ENCODE measurements around the gene SEMA5B. TPM values are rescaled to one million over a fixed set of nuclear protein-coding genes. Genes with fewer than 3 reads are reported as not detected.

The SEMA5B gene
- total RNA-seq, 1 experiment from 2014 or later, result 9.4 TPM

DNA sequence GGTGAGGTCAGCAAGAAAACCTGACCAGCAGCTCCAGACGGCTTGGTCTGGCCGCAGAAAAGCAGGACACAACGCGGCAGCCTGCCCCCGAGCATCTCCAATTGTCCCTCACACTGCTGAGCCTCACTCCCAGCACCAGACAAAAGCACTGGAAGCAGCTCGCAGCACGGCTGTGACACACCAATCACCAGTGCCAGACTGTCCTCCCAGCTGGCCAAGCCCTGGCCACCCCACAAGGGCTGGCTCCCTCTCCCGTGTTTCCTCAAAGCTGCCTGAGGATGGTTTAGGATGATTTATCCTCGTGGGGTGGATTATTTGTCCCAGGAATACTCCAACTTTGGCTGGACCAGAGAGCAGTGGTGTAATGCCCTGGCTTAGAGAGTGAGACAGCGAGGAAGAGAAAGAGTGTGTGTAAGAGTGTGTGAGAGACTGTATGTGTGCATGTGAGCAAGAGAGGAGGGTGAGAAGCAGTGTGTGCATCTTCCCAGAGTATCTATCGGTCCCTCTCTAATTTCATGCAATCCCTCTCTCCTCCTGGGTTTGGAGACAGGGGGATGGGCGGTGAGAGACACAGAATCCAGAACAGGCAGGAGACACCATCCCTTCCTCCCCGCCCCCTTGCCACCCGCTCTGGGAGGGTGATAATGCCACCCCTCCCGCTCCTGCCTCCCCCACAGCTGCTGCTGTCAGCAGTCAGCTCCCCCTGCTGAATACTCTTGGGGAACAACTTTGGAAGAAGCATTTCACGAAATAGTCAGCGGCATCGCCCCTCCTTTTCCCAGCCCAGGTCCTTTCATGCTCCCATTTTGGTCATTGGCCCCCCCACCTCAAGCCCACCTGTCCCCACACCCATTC lies 34.2 kb downstream of the SEMA5B start:
- TF ChIP-seq, protein P1, sequence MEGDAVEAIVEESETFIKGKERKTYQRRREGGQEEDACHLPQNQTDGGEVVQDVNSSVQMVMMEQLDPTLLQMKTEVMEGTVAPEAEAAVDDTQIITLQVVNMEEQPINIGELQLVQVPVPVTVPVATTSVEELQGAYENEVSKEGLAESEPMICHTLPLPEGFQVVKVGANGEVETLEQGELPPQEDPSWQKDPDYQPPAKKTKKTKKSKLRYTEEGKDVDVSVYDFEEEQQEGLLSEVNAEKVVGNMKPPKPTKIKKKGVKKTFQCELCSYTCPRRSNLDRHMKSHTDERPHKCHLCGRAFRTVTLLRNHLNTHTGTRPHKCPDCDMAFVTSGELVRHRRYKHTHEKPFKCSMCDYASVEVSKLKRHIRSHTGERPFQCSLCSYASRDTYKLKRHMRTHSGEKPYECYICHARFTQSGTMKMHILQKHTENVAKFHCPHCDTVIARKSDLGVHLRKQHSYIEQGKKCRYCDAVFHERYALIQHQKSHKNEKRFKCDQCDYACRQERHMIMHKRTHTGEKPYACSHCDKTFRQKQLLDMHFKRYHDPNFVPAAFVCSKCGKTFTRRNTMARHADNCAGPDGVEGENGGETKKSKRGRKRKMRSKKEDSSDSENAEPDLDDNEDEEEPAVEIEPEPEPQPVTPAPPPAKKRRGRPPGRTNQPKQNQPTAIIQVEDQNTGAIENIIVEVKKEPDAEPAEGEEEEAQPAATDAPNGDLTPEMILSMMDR (conservative IDR thresholded peaks at IDR 0.05), result no peak
- Histone ChIP-seq H2BK12ac (ENCODE audit: insufficient read length, low read depth, low read length) (no peak overlapping the region), H3K9ac (ENCODE audit: extremely low read depth, insufficient read length, low read length) (no peak overlapping the region), H4K20me1 (ENCODE audit: control insufficient read depth, insufficient read depth, insufficient read length) (no peaks in the 10 kb centered on the region), H3K27me3 (ENCODE audit: insufficient read depth, low read length) (no peaks in the 10 kb centered on the region), H4K91ac (ENCODE audit: insufficient read length, low read depth, low read length) (no peak overlapping the region), H3K56ac (ENCODE audit: insufficient read length, low read depth, low read length) (no peak overlapping the region), H4K8ac (replicated peaks; ENCODE audit: insufficient read length, low read depth, low read length) (no peak overlapping the region), H3K14ac (ENCODE audit: insufficient read depth, low read length) (no peak overlapping the region; the same call in 1 of the 2 replicates), H2BK5ac (ENCODE audit: insufficient read length, low read length) (no peak overlapping the region), H4K5ac (ENCODE audit: insufficient read length, low read depth, low read length) (no peak overlapping the region), H3K79me2 (ENCODE audit: insufficient read depth, low read length) (no peaks in the 10 kb centered on the region), H3K4ac (ENCODE audit: low read depth, low read length) (no peak overlapping the region), H2BK15ac (ENCODE audit: low read depth, low read length) (no peak overlapping the region), H3K9me3 (ENCODE audit: control insufficient read depth, low read depth, low read length) (no peaks in the 10 kb centered on the region), H3K23ac (ENCODE audit: insufficient read length, low read depth, low read length) (no peak overlapping the region), H3T11ph (ENCODE audit: low read length) (no peak overlapping the region), H2AK5ac (ENCODE audit: insufficient read length, low read length) (no peak overlapping the region), H3K27ac (ENCODE audit: insufficient read length, low read depth, low read length) (no peak overlapping the region), H3K4me2 (ENCODE audit: insufficient read depth, insufficient read length, low read length) (no peak overlapping the region), H2BK20ac (ENCODE audit: low read depth, low read length, poor library complexity, severe bottlenecking) (no peak overlapping the region), H3K79me1 (ENCODE audit: insufficient read depth, low read depth, low read length, poor library complexity, severe bottlenecking) (no peaks in the 10 kb centered on the region), H3K4me1 (ENCODE audit: insufficient read depth, low read length) (peaks cover 6% of the 10 kb centered on the region; the same call in 1 of the 2 replicates), H2BK120ac (ENCODE audit: low read depth, low read length, poor library complexity, severe bottlenecking) (no peak overlapping the region), H3K23me2 (ENCODE audit: insufficient read length, low read depth, low read length, poor library complexity, severe bottlenecking) (no peaks in the 10 kb centered on the region), H3K18ac (ENCODE audit: insufficient read length, low read depth, low read length) (no peak overlapping the region), H2AFZ (ENCODE audit: low read length) (no peak overlapping the region)
- Mint-ChIP-seq H3K4me1 (peaks cover 34 to 50% of the 10 kb centered on the region in 2 experiments), H3K36me3 (ENCODE audit: insufficient read depth in 1 of 3, low read depth in 3 of 3) (no peaks in the 10 kb centered on the region; a peak in 1 of 7 replicates), H3K27me3 (ENCODE audit: low read depth) (peaks cover 19% of the 10 kb centered on the region), H3K27ac (no peak overlapping the region), H3K9me3 (no peaks in the 10 kb centered on the region; a peak in 1 of 5 replicates), H3K4me3 (no peak overlapping the region)
- no CpG with 5 or more reads among the region's 18 CpGs for WGBS (ENCODE audit: extremely low coverage, insufficient read length, low lambda C conversion rate)
- no peak for DNase-seq

Measured in H9 (cell line).